GM12878 (cell line): ENCODE measurements around the gene DMAC2. TPM values are rescaled to one million over a fixed set of nuclear protein-coding genes. Genes with fewer than 3 reads are reported as not detected.

Experiments
- BMI1 ChIP-seq: fragments of 450-650 bp; IDR thresholded peaks from 2 replicates; pipeline ENCODE4 v1.6.1; 2016; ENCODE audit warnings: mild to moderate bottlenecking, moderate library complexity, borderline replicate concordance
- CBX5 ChIP-seq: sonication (generic); IDR thresholded peaks from 2 replicates; pipeline ENCODE4 v1.6.1; 2016; ENCODE audit warnings: low read depth, moderate library complexity, mild to moderate bottlenecking, inconsistent platforms
- E4F1 ChIP-seq: fragments of 450-650 bp; IDR thresholded peaks from 2 replicates; pipeline ENCODE4 v1.6.1; 2018; ENCODE audit warnings: borderline replicate concordance, mild to moderate bottlenecking; ENCODE audit not compliant: partially characterized antibody
- FOXK2 ChIP-seq: fragments of 450-650 bp; IDR thresholded peaks from 2 replicates; pipeline ENCODE4 v1.6.1; 2017; ENCODE audit warnings: mild to moderate bottlenecking, moderate library complexity
- FOXM1 ChIP-seq: IDR thresholded peaks from 2 replicates; pipeline ENCODE4 v1.6.1; 2012; ENCODE audit warnings: low read depth, mild to moderate bottlenecking, inconsistent platforms, low read length, moderate library complexity
- MEF2B ChIP-seq: fragments of 450-650 bp; IDR thresholded peaks from 2 replicates; pipeline ENCODE4 v1.6.1; 2018; ENCODE audit warnings: mild to moderate bottlenecking, moderate library complexity; ENCODE audit not compliant: partially characterized antibody, poor library complexity, severe bottlenecking
- NFXL1 ChIP-seq: fragments of 450-650 bp; IDR thresholded peaks from 2 replicates; pipeline ENCODE4 v1.6.1; 2017; ENCODE audit warnings: antibody characterized with exemption, mild to moderate bottlenecking, borderline replicate concordance
- SMAD1 ChIP-seq: fragments of 450-650 bp; IDR thresholded peaks from 2 replicates; pipeline ENCODE4 v1.6.1; 2018; ENCODE audit warnings: mild to moderate bottlenecking, low read depth; ENCODE audit not compliant: partially characterized antibody
- STAT3 ChIP-seq: IDR thresholded peaks from 2 replicates; pipeline ENCODE4 v1.6.1; 2011; ENCODE audit warnings: low read depth, low read length, improper control_type of control experiment
- ZSCAN29 ChIP-seq: fragments of 450-650 bp; IDR thresholded peaks from 2 replicates; pipeline ENCODE4 v1.6.1; 2017; ENCODE audit warnings: mild to moderate bottlenecking, moderate library complexity
- polyA plus RNA-seq, 11 experiments: library from polyadenylated mRNA; depleted of rRNA in 4 of 11; unstranded in 6 of 11; stranded (reverse) in 5 of 11; fragments of >200 nt; fragmentation: Nextera tagmentation in 4 of 11; fragmentation: Illumina TruSeq in 1 of 11; extraction: Ambion mirVana in 4 of 11; extraction: Trizol in 1 of 11; gene quantifications; 1 replicate in 1 of 11; 2 replicates in 10 of 11; pipeline versions ENCODE4 v1.2.1 to v1.2.3, GENCODE V29; 2011 to 2016; ENCODE audit warnings: inconsistent platforms in 2 of 11, missing spikeins in 2 of 11, low read depth in 1 of 11
- total RNA-seq, 4 experiments: library from RNA; depleted of rRNA in 3 of 4; stranded (reverse); fragments of >200 nt in 3 of 4; fragmentation: Illumina TruSeq in 1 of 4; extraction: Trizol in 1 of 4; gene quantifications; 2 replicates each; pipeline versions ENCODE4 v1.2.1 to v1.2.3, GENCODE V29; 2013 to 2021

The DMAC2 gene
- total and polyA plus RNA-seq, 10 of the 15 experiments (the other 5 are each of a cell fraction or from before 2014, with no cell fraction given) = 10.8 to 57.2 (median 42.7) TPM

GRCh38 chr19:41449865-41450178 lies 10.1 kb upstream of the DMAC2 start (continued):
- TF ChIP-seq MEF2B (no peak), BMI1 (no peak), NFXL1 (no peak), ZSCAN29 (no peak), FOXK2 (no peak), SMAD1 (no peak), E4F1 (no peak), FOXM1 (no peak), STAT3 (no peak), CBX5 (no peak)
